Parathyroid adenoma (tissue), 2 donors: ENCODE measurements around the gene AQP2.

Experiments
- H2AFZ ChIP-seq: fragments of 300-600 bp; sonication (generic); one replicate; pipeline ENCODE4 v1.7.0; 2017; ENCODE audit warnings: antibody characterized with exemption, mild to moderate bottlenecking
- H3K27ac ChIP-seq: fragments of 300-600 bp; sonication (generic); one replicate; pipeline ENCODE4 v1.7.0; 2017
- H3K27me3 ChIP-seq: fragments of 300-600 bp; sonication (generic); one replicate; pipeline ENCODE4 v1.7.0; 2017; ENCODE audit warnings: low read length; ENCODE audit not compliant: control insufficient read depth, insufficient read depth
- H3K36me3 ChIP-seq: fragments of 300-600 bp; sonication (generic); one replicate; pipeline ENCODE4 v1.7.0; 2017; ENCODE audit warnings: low read length; ENCODE audit not compliant: control insufficient read depth, insufficient read depth
- H3K4me1 ChIP-seq: fragments of 300-600 bp; sonication (generic); one replicate; pipeline ENCODE4 v1.7.0; 2017; ENCODE audit warnings: control low read depth
- H3K4me2 ChIP-seq: fragments of 300-600 bp; sonication (generic); one replicate; pipeline ENCODE4 v1.7.0; 2017; ENCODE audit warnings: low read length
- H3K4me3 ChIP-seq: fragments of 300-600 bp; sonication (generic); one replicate; pipeline ENCODE4 v1.7.0; 2017; ENCODE audit warnings: low read depth, low read length
- H3K79me2 ChIP-seq: fragments of 300-600 bp; sonication (generic); one replicate; pipeline ENCODE4 v1.7.0; 2017; ENCODE audit warnings: control low read depth
- H3K9ac ChIP-seq: fragments of 300-600 bp; sonication (generic); one replicate; pipeline ENCODE4 v1.7.0; 2017; ENCODE audit warnings: mild to moderate bottlenecking
- H3K9me3 ChIP-seq: fragments of 300-600 bp; sonication (generic); one replicate; pipeline ENCODE4 v1.7.0; 2017; ENCODE audit warnings: low read length; ENCODE audit not compliant: control insufficient read depth
- TF ChIP-seq, protein P1 (sequence below): fragments of 300-600 bp; sonication (generic); IDR thresholded peaks from one replicate; pipeline ENCODE4 v1.7.0; 2017; ENCODE audit warnings: antibody characterized with exemption, mild to moderate bottlenecking
- donor health status: primary hyperparathyroidism.

Gene AQP2

DNA sequence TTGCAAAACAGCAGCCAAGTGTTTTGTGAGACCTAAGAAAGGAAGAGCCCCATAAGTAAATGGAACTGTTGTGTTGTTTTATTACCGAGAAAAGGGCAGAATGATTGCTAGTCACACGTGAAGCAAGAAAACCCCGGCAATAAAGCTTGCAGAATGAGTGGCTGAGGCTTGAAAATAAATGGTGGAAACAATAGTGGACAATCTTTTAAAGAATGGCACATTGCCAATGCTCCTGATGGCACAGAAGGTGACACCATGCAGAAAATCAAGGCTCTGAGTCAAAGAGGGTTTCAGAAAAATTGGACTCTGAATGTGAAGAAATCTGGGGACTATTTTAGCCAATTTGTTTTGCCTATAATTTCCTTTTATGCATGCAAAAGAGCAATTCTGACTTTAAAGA is 4.0 kb upstream of the AQP2 start:
- H3K4me3 ChIP-seq, result no peak overlapping the region
- no peak overlapping the region for H3K9ac ChIP-seq
- H3K9me3 ChIP-seq, result no peaks in the 10 kb centered on the region
- H3K27me3 ChIP-seq, result no peaks in the 10 kb centered on the region
- TF ChIP-seq, protein P1, sequence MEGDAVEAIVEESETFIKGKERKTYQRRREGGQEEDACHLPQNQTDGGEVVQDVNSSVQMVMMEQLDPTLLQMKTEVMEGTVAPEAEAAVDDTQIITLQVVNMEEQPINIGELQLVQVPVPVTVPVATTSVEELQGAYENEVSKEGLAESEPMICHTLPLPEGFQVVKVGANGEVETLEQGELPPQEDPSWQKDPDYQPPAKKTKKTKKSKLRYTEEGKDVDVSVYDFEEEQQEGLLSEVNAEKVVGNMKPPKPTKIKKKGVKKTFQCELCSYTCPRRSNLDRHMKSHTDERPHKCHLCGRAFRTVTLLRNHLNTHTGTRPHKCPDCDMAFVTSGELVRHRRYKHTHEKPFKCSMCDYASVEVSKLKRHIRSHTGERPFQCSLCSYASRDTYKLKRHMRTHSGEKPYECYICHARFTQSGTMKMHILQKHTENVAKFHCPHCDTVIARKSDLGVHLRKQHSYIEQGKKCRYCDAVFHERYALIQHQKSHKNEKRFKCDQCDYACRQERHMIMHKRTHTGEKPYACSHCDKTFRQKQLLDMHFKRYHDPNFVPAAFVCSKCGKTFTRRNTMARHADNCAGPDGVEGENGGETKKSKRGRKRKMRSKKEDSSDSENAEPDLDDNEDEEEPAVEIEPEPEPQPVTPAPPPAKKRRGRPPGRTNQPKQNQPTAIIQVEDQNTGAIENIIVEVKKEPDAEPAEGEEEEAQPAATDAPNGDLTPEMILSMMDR, result no peak
- H3K36me3 ChIP-seq, result no peaks in the 10 kb centered on the region
- H3K79me2 ChIP-seq, result no peaks in the 10 kb centered on the region
- no peak overlapping the region for H3K27ac ChIP-seq
- peaks cover 41% of the 10 kb centered on the region for H3K4me1 ChIP-seq
- H3K4me2 ChIP-seq, result no peak overlapping the region
- H2AFZ ChIP-seq, result no peak overlapping the region

- H3K36me3 ChIP-seq, result no peaks in the 10 kb centered on the region
- no peaks in the 10 kb centered on the region for H3K27me3 ChIP-seq
- H3K27ac ChIP-seq, result no peak overlapping the region
- H3K4me3 ChIP-seq, result no peak overlapping the region
- H3K79me2 ChIP-seq, result no peaks in the 10 kb centered on the region
- H3K9me3 ChIP-seq, result no peaks in the 10 kb centered on the region
- H3K9ac ChIP-seq, result no peak overlapping the region
- TF ChIP-seq, protein P1, result no peak
- peaks cover 32% of the 10 kb centered on the region for H3K4me1 ChIP-seq
- no peak overlapping the region for H3K4me2 ChIP-seq
- H2AFZ ChIP-seq, result no peak overlapping the region
Measured at GRCh38 chr12:49947593-49948226, 2.8 kb upstream of the AQP2 start.

DNA sequence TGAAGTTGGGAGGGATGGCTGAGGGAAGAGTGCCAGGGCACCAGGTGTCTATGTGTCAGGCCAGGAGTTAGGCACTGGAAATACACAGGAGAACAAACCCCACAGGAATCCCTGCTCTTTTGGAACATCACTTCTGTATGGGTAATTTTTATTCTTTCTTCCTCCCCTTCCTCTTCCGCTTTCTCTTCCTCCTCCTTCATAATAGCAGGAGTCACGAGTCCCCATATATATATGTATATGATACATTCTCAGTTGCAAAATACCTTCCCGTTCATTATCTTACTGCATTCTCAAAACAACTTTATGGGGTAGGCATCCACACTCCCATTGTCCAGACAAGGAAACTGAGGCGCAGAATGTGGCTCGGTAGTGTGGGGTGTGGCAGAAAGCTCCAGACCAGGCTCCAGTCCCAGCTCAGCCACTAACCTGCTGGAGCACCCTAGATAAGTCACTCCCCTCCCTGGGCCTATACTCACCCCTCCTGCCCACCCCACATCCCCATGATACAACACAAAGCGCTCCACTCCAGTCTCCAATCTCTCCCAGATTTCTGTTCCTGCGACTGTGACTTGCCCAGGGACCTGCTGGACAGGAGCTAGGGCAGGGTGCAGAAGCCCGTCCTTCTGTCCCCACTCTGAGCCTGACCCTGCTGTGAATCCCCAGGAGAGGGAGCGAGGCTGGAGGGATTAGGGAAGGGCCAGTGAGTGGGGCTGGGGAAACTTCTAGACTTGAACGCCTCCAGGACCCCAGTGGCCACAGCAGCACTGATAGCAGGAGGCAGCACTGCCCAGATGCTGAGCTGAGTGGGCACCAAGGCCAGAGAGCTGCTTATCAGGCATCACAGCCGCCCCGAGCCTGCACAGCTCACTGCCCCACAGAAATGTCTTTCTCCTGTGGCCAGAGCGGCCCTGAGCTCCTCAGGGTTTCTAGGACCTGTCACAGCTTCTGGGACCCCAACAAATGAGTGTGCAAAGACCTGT is 1.4 kb upstream of the AQP2 start:
- Histone ChIP-seq H2AFZ (no peak overlapping the region), H3K9me3 (no peaks in the 10 kb centered on the region), H3K36me3 (no peaks in the 10 kb centered on the region), H3K4me3 (no peak overlapping the region), H3K27ac (no peak overlapping the region), H3K4me2 (no peak overlapping the region), H3K4me1 (peaks cover 20% of the 10 kb centered on the region), H3K9ac (no peak overlapping the region), H3K79me2 (no peaks in the 10 kb centered on the region), H3K27me3 (no peaks in the 10 kb centered on the region)
- TF ChIP-seq, protein P1, result no peak

DNA sequence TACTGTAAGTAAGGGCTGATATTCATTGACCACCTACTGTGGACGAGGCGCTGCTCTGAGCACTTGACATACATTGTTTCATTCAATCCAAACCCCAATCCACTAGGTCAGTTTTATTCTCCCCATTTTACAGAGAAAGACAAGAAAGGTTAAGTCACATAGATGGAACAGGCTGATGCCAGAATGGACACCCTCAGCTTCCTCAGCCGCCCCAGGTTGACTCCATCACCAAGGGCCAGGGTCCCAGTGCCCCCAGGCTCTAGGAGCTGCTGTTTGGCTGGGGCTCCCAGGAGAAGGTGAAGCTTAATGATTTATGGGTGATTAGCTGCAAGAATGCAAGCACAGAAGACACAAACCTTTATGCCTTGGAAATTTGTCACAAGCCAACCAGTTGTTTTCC is 671 bp upstream of the AQP2 start:
- no peak overlapping the region for H3K4me2 ChIP-seq
- H3K4me3 ChIP-seq, result no peak overlapping the region
- H3K9me3 ChIP-seq, result no peaks in the 10 kb centered on the region
- H3K79me2 ChIP-seq, result no peaks in the 10 kb centered on the region
- no peaks in the 10 kb centered on the region for H3K36me3 ChIP-seq
- no peak overlapping the region for H3K27ac ChIP-seq
- H3K9ac ChIP-seq, result no peak overlapping the region
- peaks cover 13% of the 10 kb centered on the region for H3K4me1 ChIP-seq
- no peaks in the 10 kb centered on the region for H3K27me3 ChIP-seq
- no peak overlapping the region for H2AFZ ChIP-seq
- TF ChIP-seq, protein P1, result no peak
